Thyroid gland (tissue), 4 donors: ENCODE data around the gene CCDC63. TPM values are rescaled to one million over a fixed set of nuclear protein-coding genes. Genes with fewer than 3 reads are reported as not detected.

Experiments used
- DNase-seq, 2 donors: peaks; one replicate each; pipeline ENCODE4 v3.0.0-alpha.2; 2019
- H3K27ac ChIP-seq, 3 donors: fragments of 200-600 bp; sonication (generic); 1 replicate in 2 of 3; 2 replicates in 1 of 3; pipeline ENCODE4 v1.5.1; 2016 to 2019; ENCODE audit warnings: mild to moderate bottlenecking in 1 of 3, moderate library complexity in 1 of 3
- H3K27me3 ChIP-seq: fragments of 200-600 bp; sonication (generic); one replicate; pipeline ENCODE4 v1.5.1; 2019
- H3K36me3 ChIP-seq, 2 donors: fragments of 200-600 bp; sonication (generic); one replicate each; pipeline ENCODE4 v1.5.1; 2016 to 2019
- H3K4me1 ChIP-seq, 2 donors: fragments of 200-600 bp; sonication (generic); one replicate each; pipeline ENCODE4 v1.5.1; 2017 to 2019
- H3K4me3 ChIP-seq, 3 donors: fragments of 200-600 bp; sonication (generic); replicated peaks in 1 of 3; 1 replicate in 2 of 3; 2 replicates in 1 of 3; pipeline ENCODE4 v1.5.1; 2016; ENCODE audit warnings: mild to moderate bottlenecking in 1 of 3
- H3K9me3 ChIP-seq: fragments of 200-600 bp; sonication (generic); one replicate; pipeline ENCODE4 v1.5.1; 2017
- CTCF ChIP-seq, 6 experiments: fragments of 200-600 bp in 3 of 6; fragments of 450-650 bp in 3 of 6; sonication (generic) in 3 of 6; IDR thresholded peaks; one replicate each; pipeline ENCODE4 v1.5.1; 2016 to 2019; ENCODE audit warnings: antibody characterized with exemption in 6 of 6, mild to moderate bottlenecking in 2 of 6, inconsistent platforms in 1 of 6, moderate library complexity in 1 of 6
- POLR2A ChIP-seq, 2 donors: fragments of 450-650 bp; IDR thresholded peaks; one replicate each; pipeline ENCODE4 v1.6.1; 2017; ENCODE audit warnings: antibody characterized with exemption in 2 of 2, mild to moderate bottlenecking in 2 of 2, moderate library complexity in 1 of 2
- WGBS, 2 donors: methylation state at CpG; one replicate each; pipeline ENCODE4 v1.1.5; 2017; 5-methylcytosine and 5-hydroxymethylcytosine counted together
- intact Hi-C: fragments of 100-400 bp; cut with DNase I; formaldehyde crosslinking; loops from one replicate; pipeline ENCODE4 v1.15.1; 2023
- total RNA-seq, 4 donors: library from RNA; depleted of rRNA; stranded (reverse); fragments of >200 nt; gene quantifications; one replicate each; pipeline ENCODE4 v1.2.3, GENCODE V29; 2016

CCDC63 gene
- total RNA-seq, 4 donors from 2014 or later = not detected

DNA sequence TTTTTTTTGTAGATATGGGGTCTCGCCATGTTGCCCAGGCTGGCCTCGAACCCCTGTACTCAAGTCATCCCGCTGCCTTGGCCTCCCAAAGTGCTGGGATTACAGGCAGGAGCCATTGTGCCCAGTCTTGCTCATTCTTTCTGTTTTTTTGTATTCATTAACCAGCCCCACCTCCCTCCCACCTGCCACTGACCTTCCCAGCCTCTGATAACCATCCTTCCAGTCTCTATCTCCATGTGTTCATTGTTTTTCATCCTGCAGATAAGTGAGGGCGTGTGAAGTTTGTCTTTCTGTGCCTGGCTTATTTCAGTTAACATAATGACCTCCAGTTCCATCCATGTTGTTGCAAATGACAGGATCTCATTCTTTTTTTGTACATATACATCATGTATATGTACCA, 54.6 kb downstream of the CCDC63 start:
- H3K4me1 ChIP-seq = no peaks in the 10 kb centered on the region
- 86 to 91% methylated on average over 4 of the region's 4 CpGs for WGBS, 2 donors
- intact Hi-C loops = no loop called here
- DNase-seq = no peak
- no peaks in the 10 kb centered on the region for H3K27me3 ChIP-seq
- H3K27ac ChIP-seq = no peak overlapping the region
- H3K9me3 ChIP-seq = no peaks in the 10 kb centered on the region
- no peaks in the 10 kb centered on the region for H3K36me3 ChIP-seq
- no peak overlapping the region for H3K4me3 ChIP-seq
- TF ChIP-seq CTCF (IDR thresholded peaks at IDR 0.05) (no peak), POLR2A (IDR thresholded peaks at IDR 0.05) (no peak)

GRCh38 chr12:110903511-110903910, 56.7 kb downstream of the CCDC63 start:
- Histone ChIP-seq H3K4me3 (no peak overlapping the region), H3K27me3 (no peaks in the 10 kb centered on the region), H3K36me3 (no peaks in the 10 kb centered on the region), H3K4me1 (no peaks in the 10 kb centered on the region), H3K27ac (no peak overlapping the region), H3K9me3 (no peaks in the 10 kb centered on the region)
- intact Hi-C loops = no loop called here
- WGBS, 2 donors = 89 to 96% methylated on average over 4 of the region's 4 CpGs
- no peak for TF ChIP-seq CTCF (IDR thresholded peaks at IDR 0.05)
- no peak for DNase-seq

- DNase-seq = no peak
- Histone ChIP-seq H3K27ac (no peak overlapping the region), H3K27me3 (no peaks in the 10 kb centered on the region), H3K9me3 (no peaks in the 10 kb centered on the region), H3K36me3 (no peaks in the 10 kb centered on the region), H3K4me3 (no peak overlapping the region), H3K4me1 (no peaks in the 10 kb centered on the region)
- no peak for TF ChIP-seq CTCF (IDR thresholded peaks at IDR 0.05)
- no peak for TF ChIP-seq POLR2A (IDR thresholded peaks at IDR 0.05)
- 40 to 55% methylated on average over 3 of the region's 3 CpGs for WGBS, 2 donors
- intact Hi-C loops = no loop called here
These were observed 59.3 kb downstream of the CCDC63 start for GRCh38 chr12:110906083-110906482.

- Histone ChIP-seq H3K9me3 (no peaks in the 10 kb centered on the region), H3K27me3 (no peaks in the 10 kb centered on the region), H3K36me3 (no peaks in the 10 kb centered on the region), H3K4me3 (no peak overlapping the region), H3K4me1 (no peaks in the 10 kb centered on the region), H3K27ac (no peak overlapping the region)
- intact Hi-C loops = no loop called here
- WGBS, 2 donors = 80 to 82% methylated on average over 5 of the region's 5 CpGs
- DNase-seq = no peak
- TF ChIP-seq CTCF (IDR thresholded peaks at IDR 0.05) = no peak
- no peak for TF ChIP-seq POLR2A (IDR thresholded peaks at IDR 0.05)
These were observed 59.7 kb downstream of the CCDC63 start for GRCh38 chr12:110906516-110906915.

DNA sequence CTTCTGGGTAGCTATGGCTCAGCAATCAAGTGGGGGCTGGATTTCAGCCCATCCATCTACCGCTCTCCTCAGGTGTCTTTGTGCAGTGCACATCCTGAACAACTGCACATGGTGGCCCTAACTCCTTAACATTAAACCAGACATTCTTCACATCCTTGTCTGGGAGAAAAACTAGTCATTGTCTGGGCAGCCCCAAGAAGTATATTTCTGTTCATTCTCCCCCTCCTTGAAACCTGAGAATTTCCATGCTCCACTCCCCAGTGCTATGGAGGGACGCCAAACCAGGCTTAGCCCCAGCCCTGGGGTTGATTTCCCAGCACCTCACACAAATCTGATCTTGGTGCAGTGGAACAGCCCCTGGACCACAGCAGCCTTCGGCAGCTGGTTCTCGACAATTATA, 60.2 kb downstream of the CCDC63 start:
- 72 to 95% methylated on average over 4 of the region's 4 CpGs for WGBS, 2 donors
- TF ChIP-seq POLR2A (IDR thresholded peaks at IDR 0.05) (no peak), CTCF (IDR thresholded peaks at IDR 0.05) (no peak)
- no peak overlapping the region for H3K27ac ChIP-seq

More for the DNA sequence above, 60.2 kb downstream of the CCDC63 start:
- intact Hi-C loops = no loop called here
- Histone ChIP-seq H3K36me3 (no peaks in the 10 kb centered on the region), H3K9me3 (no peaks in the 10 kb centered on the region), H3K4me3 (no peak overlapping the region), H3K27me3 (no peaks in the 10 kb centered on the region), H3K4me1 (no peaks in the 10 kb centered on the region)
- DNase-seq = no peak
